GM12801 (cell line): ENCODE measurements around the gene NME7.

Source experiments
- CTCF ChIP-seq: IDR thresholded peaks from one replicate; pipeline ENCODE4 v1.5.1; 2011; ENCODE audit warnings: control low read depth; ENCODE audit not compliant: insufficient read length; ENCODE audit errors: extremely low read depth

Gene NME7

DNA sequence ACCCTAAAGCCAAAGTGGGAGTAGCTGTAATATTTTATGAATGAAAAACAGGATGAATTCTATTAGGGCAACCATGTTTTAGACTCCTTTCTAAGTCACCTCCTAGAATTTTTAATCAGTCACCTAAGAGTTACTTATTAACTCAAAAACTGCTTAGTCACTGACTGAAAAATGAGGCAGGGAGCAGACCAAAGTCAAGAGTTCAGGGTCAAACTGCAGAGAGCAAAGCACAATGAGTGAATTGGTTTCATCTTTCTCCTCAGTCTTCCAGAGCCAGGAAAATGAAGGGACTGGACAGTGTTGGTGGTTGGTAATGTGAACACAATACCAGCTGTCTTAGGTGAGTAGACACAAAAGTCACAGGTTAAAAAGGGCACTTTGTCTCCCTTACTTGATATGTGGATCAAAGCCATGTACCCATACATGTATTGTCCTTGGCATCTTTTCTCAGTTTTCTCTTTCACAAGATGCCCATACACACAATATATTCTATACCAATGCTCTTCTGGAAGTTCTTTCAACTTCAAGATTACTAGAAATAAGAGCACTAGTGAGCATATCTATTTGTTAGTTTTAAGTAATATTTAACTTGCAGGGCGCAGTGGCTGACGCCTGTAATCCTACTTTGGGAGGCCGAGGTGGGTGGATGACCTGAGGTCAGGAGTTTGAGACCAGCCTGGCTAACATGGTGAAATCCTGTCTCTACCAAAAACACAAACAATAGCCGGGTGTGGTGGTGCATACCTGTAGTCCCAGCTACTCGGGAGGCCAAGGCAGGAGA lies 218.9 kb downstream of the NME7 start:
- no peak for TF ChIP-seq CTCF

- TF ChIP-seq CTCF = no peak
These were observed 220.9 kb downstream of the NME7 start for GRCh38 chr1:169146576-169147214.

- TF ChIP-seq CTCF = no peak
These were observed 222.5 kb downstream of the NME7 start for GRCh38 chr1:169144941-169145626.

DNA sequence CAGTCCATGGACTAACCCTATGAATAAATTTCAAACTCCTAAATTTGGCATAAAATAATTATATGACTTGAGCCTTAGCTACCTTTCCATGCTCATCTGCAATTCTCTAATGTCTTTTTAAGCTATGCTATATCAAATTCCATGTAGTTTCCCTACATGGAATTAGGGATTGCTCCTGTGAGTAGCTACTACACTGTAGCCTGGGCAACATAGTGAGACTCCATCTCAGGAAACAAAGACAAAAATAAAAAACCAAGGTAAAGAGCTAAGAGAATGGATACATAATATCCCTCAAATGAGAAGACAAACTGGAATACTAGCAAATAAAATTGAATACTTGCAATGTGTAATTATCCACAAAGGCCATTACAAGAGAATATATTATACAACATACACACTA lies 223.6 kb downstream of the NME7 start:
- no peak for TF ChIP-seq CTCF

GRCh38 chr1:169143346-169143745 lies 224.3 kb downstream of the NME7 start:
- TF ChIP-seq CTCF = no peak

GRCh38 chr1:169142129-169142528 lies 225.5 kb downstream of the NME7 start:
- TF ChIP-seq CTCF = no peak

GRCh38 chr1:169141356-169141755 lies 226.2 kb downstream of the NME7 start:
- TF ChIP-seq CTCF = no peak
